HEK293T (cell line): ENCODE measurements around the gene CLEC18A.
"Not testable (repeated sequence)": the region's sequence is repeated elsewhere in the genome, so short reads cannot be mapped to it uniquely, and the experiment has no call there.

ENCODE experiments used
- CTCF ChIA-PET: fragments of 350-600 bp; formaldehyde crosslinking; extraction: SDS; loops from one replicate; lab custom pipeline; 2021; ENCODE audit warnings: antibody characterized with exemption, inconsistent platforms; lab: Yijun Ruan, JAX
- POLR2A ChIA-PET: fragments of 350-600 bp; formaldehyde crosslinking; extraction: SDS; loops from one replicate; lab custom pipeline; 2020; ENCODE audit warnings: antibody characterized with exemption, inconsistent platforms; lab: Yijun Ruan, JAX
- DNase-seq: peaks from one replicate; pipeline ENCODE4 v3.0.0; 2012; ENCODE audit warnings: mixed read lengths; ENCODE audit errors: extremely low spot score
- ARNT ChIP-seq: fragments of 450-650 bp; IDR thresholded peaks from 2 replicates; pipeline ENCODE4 v1.6.1; 2017; ENCODE audit warnings: mild to moderate bottlenecking
- BHLHE40 ChIP-seq: fragments of 450-650 bp; IDR thresholded peaks from 2 replicates; pipeline ENCODE4 v1.6.1; 2016; ENCODE audit warnings: mild to moderate bottlenecking, moderate library complexity, borderline replicate concordance
- CTBP1 ChIP-seq: fragments of 450-650 bp; IDR thresholded peaks from 2 replicates; pipeline ENCODE4 v1.6.1; 2016; ENCODE audit warnings: borderline replicate concordance
- ELF4 ChIP-seq: fragments of 450-650 bp; IDR thresholded peaks from 2 replicates; pipeline ENCODE4 v1.6.1; 2017; ENCODE audit warnings: antibody characterized with exemption
- FOXA1 ChIP-seq: fragments of 450-650 bp; IDR thresholded peaks from 2 replicates; pipeline ENCODE4 v1.6.1; 2016; ENCODE audit warnings: mild to moderate bottlenecking
- FOXK2 ChIP-seq: fragments of 450-650 bp; IDR thresholded peaks from 2 replicates; pipeline ENCODE4 v1.6.1; 2016; ENCODE audit warnings: mild to moderate bottlenecking
- FOXM1 ChIP-seq: fragments of 450-650 bp; IDR thresholded peaks from 2 replicates; pipeline ENCODE4 v1.6.1; 2017; ENCODE audit warnings: mild to moderate bottlenecking, borderline replicate concordance
- HDGF ChIP-seq: fragments of 450-650 bp; IDR thresholded peaks from 2 replicates; pipeline ENCODE4 v1.6.1; 2017; ENCODE audit warnings: antibody characterized with exemption, borderline replicate concordance
- L3MBTL2 ChIP-seq: fragments of 450-650 bp; conservative IDR thresholded peaks from 2 replicates; pipeline ENCODE4 v1.6.1; 2016; ENCODE audit warnings: mild to moderate bottlenecking
- LEF1 ChIP-seq: fragments of 450-650 bp; IDR thresholded peaks from 2 replicates; pipeline ENCODE4 v1.6.1; 2017; ENCODE audit warnings: mild to moderate bottlenecking, borderline replicate concordance
- NFRKB ChIP-seq: fragments of 450-650 bp; IDR thresholded peaks from 2 replicates; pipeline ENCODE4 v1.6.1; 2016; ENCODE audit warnings: mild to moderate bottlenecking, moderate library complexity
- SP1 ChIP-seq: fragments of 450-650 bp; IDR thresholded peaks from 2 replicates; pipeline ENCODE4 v1.6.1; 2017
- SUZ12 ChIP-seq: fragments of 450-650 bp; IDR thresholded peaks from 2 replicates; pipeline ENCODE4 v1.6.1; 2016; ENCODE audit warnings: mild to moderate bottlenecking
- TARDBP ChIP-seq: fragments of 450-650 bp; IDR thresholded peaks from 2 replicates; pipeline ENCODE4 v1.6.1; 2016
- ZNF384 ChIP-seq: fragments of 450-650 bp; IDR thresholded peaks from 2 replicates; pipeline ENCODE4 v1.6.1; 2016
- TF ChIP-seq, protein P1 (sequence below): fragments of 450-650 bp; IDR thresholded peaks from 2 replicates; pipeline ENCODE4 v1.6.1; 2016

Gene CLEC18A

DNA sequence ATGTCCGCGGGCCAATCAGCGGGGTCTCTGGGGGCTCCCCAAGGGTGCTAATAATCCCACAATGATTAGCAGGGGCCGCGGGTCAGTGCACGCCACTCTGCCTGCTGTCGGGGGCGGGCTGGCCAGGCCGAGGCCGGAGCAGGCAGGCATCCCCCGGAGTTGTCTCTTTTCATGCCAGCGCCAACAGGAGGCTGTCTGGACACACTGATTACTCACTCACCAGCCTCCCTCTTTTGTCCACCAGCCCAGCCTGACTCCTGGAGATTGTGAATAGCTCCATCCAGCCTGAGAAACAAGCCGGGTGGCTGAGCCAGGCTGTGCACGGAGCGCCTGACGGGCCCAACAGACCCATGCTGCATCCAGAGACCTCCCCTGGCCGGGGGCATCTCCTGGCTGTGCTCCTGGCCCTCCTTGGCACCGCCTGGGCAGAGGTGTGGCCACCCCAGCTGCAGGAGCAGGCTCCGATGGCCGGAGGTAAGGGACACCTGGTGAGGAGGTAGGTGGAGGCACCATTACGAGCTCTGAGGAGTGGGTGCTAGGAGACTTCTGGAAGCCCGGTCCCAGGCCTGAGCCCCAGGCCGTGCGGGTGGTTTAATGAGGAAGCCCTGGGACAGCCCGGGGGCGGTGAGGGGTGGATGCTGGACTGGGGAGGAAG is at the start of gene CLEC18A:
Gene CLEC18A, plus strand, starts transcription at position 318 of the 655 bp plus-strand sequence. Its CDS starts 33 bp downstream, at position 351.
- DNase-seq, POLR2A ChIA-PET, CTCF ChIA-PET: not testable (repeated sequence)

DNA sequence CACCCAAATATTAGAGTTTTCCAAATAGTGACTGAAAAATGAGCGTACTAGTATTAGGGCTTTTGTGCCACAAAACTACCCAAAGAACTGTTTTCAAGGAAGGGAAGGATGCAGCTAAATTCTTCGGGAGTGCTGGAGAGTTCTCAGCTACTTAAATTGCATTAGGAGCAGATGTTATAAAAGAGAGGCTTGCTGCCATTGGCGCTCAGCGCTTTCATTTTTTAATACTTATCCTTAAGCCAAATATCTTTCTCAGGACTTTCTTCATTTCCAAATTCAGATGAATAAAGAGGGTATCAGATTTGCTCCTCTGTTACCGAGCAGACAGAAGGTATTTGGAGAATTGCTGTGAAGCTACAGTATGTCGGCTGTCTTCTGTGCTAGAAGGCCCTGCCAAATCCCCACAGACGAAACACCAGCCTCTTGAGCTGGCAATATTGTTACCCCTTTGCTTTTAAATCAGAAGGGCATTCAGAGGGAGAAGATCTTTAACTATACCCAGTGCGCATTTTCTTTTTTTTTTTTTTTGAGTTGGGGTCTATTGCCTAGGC is 47.2 kb upstream of the CLEC18A start:
- CTCF ChIA-PET, result interaction anchor here (0.6 kb wide), 1 partner anchor 26 kb away, joined by 5 read pairs; no protein-coding TSS in a partner anchor
- POLR2A ChIA-PET, result no interaction called here
- DNase-seq, result no peak
- TF ChIP-seq, protein P1, sequence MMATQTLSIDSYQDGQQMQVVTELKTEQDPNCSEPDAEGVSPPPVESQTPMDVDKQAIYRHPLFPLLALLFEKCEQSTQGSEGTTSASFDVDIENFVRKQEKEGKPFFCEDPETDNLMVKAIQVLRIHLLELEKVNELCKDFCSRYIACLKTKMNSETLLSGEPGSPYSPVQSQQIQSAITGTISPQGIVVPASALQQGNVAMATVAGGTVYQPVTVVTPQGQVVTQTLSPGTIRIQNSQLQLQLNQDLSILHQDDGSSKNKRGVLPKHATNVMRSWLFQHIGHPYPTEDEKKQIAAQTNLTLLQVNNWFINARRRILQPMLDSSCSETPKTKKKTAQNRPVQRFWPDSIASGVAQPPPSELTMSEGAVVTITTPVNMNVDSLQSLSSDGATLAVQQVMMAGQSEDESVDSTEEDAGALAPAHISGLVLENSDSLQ, result no peak
- no peak for TF ChIP-seq FOXK2

DNA sequence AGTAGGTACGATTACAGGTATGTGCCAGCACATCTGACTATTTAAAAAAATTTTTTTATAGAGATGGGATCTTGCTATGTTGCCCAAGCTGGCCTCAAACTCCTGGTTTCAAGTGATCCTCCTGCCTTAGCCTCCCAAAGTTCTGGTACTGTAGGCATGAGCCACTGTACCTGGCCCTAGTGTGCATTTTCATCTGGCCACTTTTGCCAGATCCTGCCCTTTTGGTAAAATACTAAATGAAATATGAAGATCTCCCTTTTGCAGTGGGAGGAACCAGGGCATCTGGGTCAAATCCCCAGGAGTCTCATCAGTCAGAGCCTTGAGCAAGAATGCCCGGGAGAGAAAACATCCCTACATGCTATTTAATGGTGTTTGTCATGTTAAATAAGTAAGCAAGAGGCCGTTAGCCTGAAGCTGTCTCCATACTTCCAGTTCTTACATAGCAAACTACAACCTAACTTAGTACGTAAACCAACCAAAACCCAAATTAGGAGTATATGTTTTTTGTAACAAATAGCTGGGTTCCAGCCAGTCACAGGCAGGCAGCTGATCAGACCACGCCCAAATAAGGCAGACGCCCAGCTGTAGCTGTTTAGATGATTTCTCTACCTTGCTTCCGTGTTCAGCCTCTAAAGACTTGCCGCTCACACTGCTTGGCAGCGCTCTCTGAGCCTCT is 46.5 kb upstream of the CLEC18A start:
- CTCF ChIA-PET, result no interaction called here
- TF ChIP-seq SP1 (no peak), FOXA1 (no peak), CTBP1 (no peak), TARDBP (no peak), SUZ12 (no peak), ARNT (no peak), BHLHE40 (no peak), LEF1 (no peak), ELF4 (no peak), HDGF (no peak), FOXK2 (no peak), ZNF384 (no peak), L3MBTL2 (no peak), NFRKB (no peak), FOXM1 (no peak)
- TF ChIP-seq, protein P1, result no peak

DNA sequence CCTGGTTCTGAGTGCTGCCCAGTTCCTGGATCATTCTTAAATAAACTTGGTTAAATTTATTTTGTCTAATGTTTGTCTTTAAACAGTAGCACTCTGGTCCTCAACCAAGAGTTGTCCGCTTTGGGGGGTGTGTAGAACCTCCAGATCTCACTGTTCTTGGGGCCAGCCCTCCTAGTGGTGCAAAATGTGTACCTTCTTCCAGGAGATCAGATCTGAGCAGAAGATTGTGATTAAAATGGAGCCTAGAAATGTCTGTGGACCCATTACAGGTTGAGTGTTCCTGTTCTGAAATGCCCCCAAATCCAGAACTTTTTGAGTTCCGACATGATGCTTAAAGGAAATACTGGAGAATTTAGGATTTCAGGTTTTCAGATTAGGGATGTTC is 46.0 kb upstream of the CLEC18A start:
- DNase-seq, result no peak
- ChIA-PET CTCF (no interaction called here), POLR2A (no interaction called here)
- TF ChIP-seq FOXK2 (no peak), FOXM1 (no peak)

More for the DNA sequence above, 46.5 kb upstream of the CLEC18A start:
- POLR2A ChIA-PET, result no interaction called here
- DNase-seq, result no peak

DNA sequence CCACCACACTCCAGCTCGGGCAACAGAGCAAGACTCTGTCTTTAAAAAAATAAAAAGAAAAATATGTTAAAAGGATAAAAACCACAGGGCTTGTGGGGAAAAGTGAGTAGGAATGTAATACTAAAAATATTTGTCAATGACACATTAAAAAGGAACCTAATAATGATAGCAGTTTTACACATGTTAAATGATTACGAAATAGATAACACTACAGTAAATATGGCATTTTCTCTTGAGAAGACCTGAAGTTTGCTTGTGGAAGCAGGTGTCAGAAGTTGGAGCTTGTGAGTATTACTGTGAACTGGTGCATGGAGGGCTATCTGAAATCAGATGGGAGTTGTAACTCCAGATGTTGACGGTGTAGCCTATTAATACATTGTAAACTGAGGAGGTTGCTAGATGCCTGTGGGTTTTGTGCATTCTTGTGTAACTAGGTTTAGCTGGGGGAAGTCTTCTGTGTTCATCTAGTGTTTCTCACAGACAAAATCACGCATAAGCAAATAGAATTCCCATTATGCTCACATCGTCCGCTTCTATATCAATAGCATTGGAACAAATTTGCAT is 44.2 kb upstream of the CLEC18A start:
- ChIA-PET CTCF (no interaction called here), POLR2A (no interaction called here)
- no peak for DNase-seq
- TF ChIP-seq, protein P1, result no peak
- no peak for TF ChIP-seq NFRKB
- TF ChIP-seq SUZ12, result no peak
- no peak for TF ChIP-seq TARDBP
- TF ChIP-seq L3MBTL2, result no peak
- TF ChIP-seq ELF4, result no peak
- no peak for TF ChIP-seq SP1
- no peak for TF ChIP-seq ARNT

DNA sequence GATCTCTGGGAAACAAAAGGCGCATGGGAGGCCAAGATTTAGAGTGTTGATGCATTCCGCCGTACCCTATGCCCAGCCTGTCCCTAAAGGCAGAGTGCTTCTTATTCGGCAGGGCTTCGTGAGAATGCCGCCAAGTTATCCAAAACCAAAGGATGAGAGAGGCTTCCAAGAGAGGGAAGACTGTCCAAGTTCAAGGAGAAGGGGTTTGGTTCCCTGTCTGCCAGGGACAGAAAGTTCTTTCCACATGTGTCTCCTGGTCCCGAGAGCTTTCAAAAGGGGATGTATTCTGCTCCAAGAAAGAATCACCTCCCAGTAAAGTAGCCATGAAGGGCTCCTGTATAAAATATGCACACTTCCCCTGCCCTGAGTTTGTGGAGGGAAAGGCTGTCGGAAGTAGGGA is 42.1 kb upstream of the CLEC18A start:
- CTCF ChIA-PET, result no interaction called here
- no peak for TF ChIP-seq FOXA1
- TF ChIP-seq ELF4, result no peak
- TF ChIP-seq LEF1, result no peak
- TF ChIP-seq HDGF, result no peak
- TF ChIP-seq NFRKB, result no peak
- no peak for TF ChIP-seq ARNT
- no peak for TF ChIP-seq TARDBP
- TF ChIP-seq ZNF384, result no peak
- POLR2A ChIA-PET, result no interaction called here
- no peak for DNase-seq

DNA sequence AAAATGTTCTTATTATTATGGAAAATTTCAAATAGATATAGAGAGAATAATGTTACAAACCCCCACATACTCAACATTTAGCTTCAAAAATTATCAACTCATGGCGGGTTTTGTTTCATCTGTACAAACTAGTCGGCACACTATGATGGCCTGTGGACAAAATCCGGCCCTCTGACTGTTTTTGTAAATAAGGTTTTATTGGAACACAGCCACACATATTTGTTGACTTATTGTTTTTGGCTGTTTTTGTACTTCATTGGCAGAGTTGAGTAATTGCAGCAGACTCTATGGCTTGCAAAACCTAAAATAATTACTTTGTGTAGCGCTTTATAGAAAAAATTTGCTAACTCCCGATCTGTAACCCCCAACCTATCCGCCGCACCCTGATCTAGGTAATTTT is 41.4 kb upstream of the CLEC18A start:
- no peak for DNase-seq
- POLR2A ChIA-PET, result no interaction called here
- CTCF ChIA-PET, result no interaction called here
- no peak for TF ChIP-seq SP1
- no peak for TF ChIP-seq SUZ12
- no peak for TF ChIP-seq ZNF384
- no peak for TF ChIP-seq ELF4
- TF ChIP-seq, protein P1, result no peak
- no peak for TF ChIP-seq HDGF
- no peak for TF ChIP-seq ARNT
- TF ChIP-seq FOXK2, result no peak
- TF ChIP-seq NFRKB, result no peak
- no peak for TF ChIP-seq CTBP1
- no peak for TF ChIP-seq LEF1
- TF ChIP-seq BHLHE40, result no peak
- no peak for TF ChIP-seq FOXA1
- no peak for TF ChIP-seq FOXM1
